Fibroblast of villous mesenchyme (primary cell): ENCODE data around the gene AZGP1. TPM values are rescaled to one million over a fixed set of nuclear protein-coding genes. Genes with fewer than 3 reads are reported as not detected.

Experiments used
- DNase-seq: peaks from one replicate; pipeline ENCODE4 v3.0.0-alpha.2; 2010; ENCODE audit warnings: low read depth
- H3K4me3 ChIP-seq: 2 replicates; pipeline ENCODE4 v1.5.1; 2011; ENCODE audit warnings: low read depth, mild to moderate bottlenecking, low read length
- CTCF ChIP-seq: IDR thresholded peaks from 2 replicates; pipeline ENCODE4 v1.5.1; 2012; ENCODE audit warnings: low read depth, mild to moderate bottlenecking, low read length; ENCODE audit not compliant: insufficient read depth
- total RNA-seq: library from RNA; depleted of rRNA; stranded (reverse); fragments of >200 nt; gene quantifications from 2 replicates; pipeline ENCODE4 v1.2.3, GENCODE V29; 2012

AZGP1 gene
- not detected in 2 replicates for total RNA-seq

DNA sequence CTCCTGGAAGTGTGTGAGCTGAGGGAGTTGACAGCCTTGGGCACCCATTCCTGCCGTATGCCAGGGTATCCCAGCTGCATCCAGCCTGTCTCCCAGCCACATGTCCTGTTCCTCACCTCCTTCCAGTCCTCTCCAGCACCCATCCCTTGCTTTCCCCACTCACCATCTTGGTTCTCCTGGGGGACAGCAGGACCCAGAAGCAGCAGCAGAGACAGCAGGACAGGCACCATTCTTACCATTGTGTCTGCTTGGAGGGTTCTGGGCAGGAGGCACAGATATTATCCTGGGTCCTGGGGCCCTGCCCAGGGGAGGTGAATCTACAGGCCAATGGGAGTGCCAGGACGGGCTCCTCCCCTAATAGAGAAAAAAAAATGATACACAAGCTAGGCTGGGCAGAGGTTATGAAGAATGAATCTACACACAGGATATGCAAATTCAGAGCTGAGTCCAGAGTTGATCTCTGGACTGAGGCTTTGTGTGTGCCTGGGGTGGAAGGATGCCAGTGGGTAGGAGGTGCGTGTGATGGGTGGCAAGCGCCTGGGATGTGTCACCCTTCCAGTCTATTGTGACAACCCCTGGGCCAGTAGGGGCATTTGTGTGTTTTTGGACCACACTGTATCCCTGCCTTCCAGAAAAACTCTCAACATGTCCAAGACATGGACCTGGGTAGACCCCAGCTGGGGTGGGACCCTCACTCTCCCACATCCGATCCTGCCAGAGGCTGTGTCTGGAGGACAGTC lies at the start of gene AZGP1:
Gene AZGP1 (minus strand): TSS at position 250 of the 740 bp plus-strand sequence. CDS start 11 bp downstream, at position 239.
- no peak for TF ChIP-seq CTCF
- no peak for DNase-seq
- H3K4me3 ChIP-seq, result no peak within 1 kb of the TSS

DNA sequence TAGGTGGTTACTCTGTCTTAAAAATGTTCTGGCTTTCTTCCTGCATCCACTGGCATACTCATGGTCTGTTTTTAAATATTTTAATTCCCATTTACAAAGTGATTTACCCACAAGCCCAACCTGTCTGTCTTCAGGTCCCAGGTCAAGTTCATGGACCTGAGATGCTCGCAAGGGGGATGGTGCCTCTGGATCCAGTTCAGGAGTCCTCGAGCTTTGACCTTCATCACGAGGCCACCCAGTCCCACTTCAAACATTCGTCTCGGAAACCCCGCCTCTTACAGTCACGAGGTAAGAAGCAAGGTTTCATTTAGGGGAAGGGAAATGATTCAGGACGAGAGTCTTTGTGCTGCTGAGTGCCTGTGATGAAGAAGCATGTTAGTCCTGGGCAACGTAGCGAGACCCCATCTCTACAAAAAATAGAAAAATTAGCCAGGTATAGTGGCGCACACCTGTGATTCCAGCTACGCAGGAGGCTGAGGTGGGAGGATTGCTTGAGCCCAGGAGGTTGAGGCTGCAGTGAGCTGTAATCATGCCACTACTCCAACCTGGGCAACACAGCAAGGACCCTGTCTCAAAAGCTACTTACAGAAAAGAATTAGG lies 48.3 kb upstream of the AZGP1 start:
- no peak for TF ChIP-seq CTCF
- no peak for DNase-seq
- H3K4me3 ChIP-seq, result no peak overlapping the region

DNA sequence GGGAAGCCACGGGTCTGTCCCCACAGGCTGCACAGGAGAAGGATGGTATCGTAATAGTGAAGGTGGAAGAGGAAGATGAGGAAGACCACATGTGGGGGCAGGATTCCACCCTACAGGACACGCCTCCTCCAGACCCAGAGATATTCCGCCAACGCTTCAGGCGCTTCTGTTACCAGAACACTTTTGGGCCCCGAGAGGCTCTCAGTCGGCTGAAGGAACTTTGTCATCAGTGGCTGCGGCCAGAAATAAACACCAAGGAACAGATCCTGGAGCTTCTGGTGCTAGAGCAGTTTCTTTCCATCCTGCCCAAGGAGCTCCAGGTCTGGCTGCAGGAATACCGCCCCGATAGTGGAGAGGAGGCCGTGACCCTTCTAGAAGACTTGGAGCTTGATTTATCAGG lies 47.7 kb upstream of the AZGP1 start:
- no peak for TF ChIP-seq CTCF
- H3K4me3 ChIP-seq, result no peak overlapping the region

DNA sequence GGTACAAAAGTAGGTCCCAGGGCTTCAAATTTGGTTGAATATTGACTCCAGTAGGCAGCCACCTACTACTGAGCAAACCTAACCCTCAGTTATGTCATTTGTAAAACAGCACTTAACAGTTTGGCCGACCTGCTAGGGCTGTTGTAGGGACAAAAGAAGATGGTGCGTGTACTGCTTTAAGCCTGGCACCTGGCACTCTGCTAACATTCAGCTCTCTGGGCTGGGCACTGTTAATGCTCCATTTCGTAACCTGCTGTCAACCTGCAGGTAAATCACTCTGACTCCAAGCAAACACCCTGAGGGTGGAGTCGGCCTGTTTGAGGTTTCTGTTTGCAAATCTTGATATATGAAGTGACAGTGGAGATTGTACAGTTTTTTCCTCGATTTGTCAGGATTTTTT lies 46.8 kb upstream of the AZGP1 start:
- TF ChIP-seq CTCF, result no peak
- no peak overlapping the region for H3K4me3 ChIP-seq
- DNase-seq, result no peak

More for the DNA sequence above, 47.7 kb upstream of the AZGP1 start:
- no peak for DNase-seq

- no peak overlapping the region for H3K4me3 ChIP-seq
- no peak for TF ChIP-seq CTCF
- no peak for DNase-seq
Measured at GRCh38 chr7:100021297-100021696, 45.5 kb upstream of the AZGP1 start.

- TF ChIP-seq CTCF, result no peak
- H3K4me3 ChIP-seq, result no peak overlapping the region
- no peak for DNase-seq
Measured at GRCh38 chr7:100019908-100020307, 44.1 kb upstream of the AZGP1 start.
